ENCODE results near the gene CTRB1. TPM values are rescaled to one million over a fixed set of nuclear protein-coding genes. Genes with fewer than 3 reads are reported as not detected.

The CTRB1 gene
- total RNA-seq, 1 experiment from 2014 or later: not detected

- intact Hi-C loops (cut with micrococcal nuclease; ENCODE audit: unreplicated experiment): loop anchor here (5.0 to 10.0 kb wide), 3 partner anchors 201 to 1977 kb away; partner anchors contain the start of genes TMEM170A and ZNRF1
- Histone ChIP-seq H3K27ac (no peak overlapping the region), H3K27me3 (ENCODE audit: insufficient read depth, low read depth) (no peaks in the 10 kb centered on the region), H3K4me1 (replicated peaks; ENCODE audit: insufficient read depth) (no peaks in the 10 kb centered on the region), H3F3A (ENCODE audit: insufficient read depth, low read depth) (no peaks in the 10 kb centered on the region), H3K9me3 (ENCODE audit: insufficient read depth, low read depth) (no peaks in the 10 kb centered on the region), H3K9me2 (ENCODE audit: insufficient read depth) (no peaks in the 10 kb centered on the region), H4K20me1 (ENCODE audit: insufficient read depth) (no peaks in the 10 kb centered on the region), H3K79me2 (ENCODE audit: low read depth) (no peaks in the 10 kb centered on the region), H3K4me3 (no peak overlapping the region), H3K36me3 (ENCODE audit: low read depth) (no peaks in the 10 kb centered on the region), H2AFZ (no peak overlapping the region), H3K4me2 (no peak overlapping the region)
- DNase-seq: no peak
- ChIA-PET CTCF (interaction anchor here (0.5 to 1.3 kb wide), 3 partner anchors 169 to 499 kb away, joined by 3 read pairs; no protein-coding TSS in a partner anchor), POLR2A (ENCODE audit: unreplicated experiment) (no interaction called here)
- TF ChIP-seq, protein P1, sequence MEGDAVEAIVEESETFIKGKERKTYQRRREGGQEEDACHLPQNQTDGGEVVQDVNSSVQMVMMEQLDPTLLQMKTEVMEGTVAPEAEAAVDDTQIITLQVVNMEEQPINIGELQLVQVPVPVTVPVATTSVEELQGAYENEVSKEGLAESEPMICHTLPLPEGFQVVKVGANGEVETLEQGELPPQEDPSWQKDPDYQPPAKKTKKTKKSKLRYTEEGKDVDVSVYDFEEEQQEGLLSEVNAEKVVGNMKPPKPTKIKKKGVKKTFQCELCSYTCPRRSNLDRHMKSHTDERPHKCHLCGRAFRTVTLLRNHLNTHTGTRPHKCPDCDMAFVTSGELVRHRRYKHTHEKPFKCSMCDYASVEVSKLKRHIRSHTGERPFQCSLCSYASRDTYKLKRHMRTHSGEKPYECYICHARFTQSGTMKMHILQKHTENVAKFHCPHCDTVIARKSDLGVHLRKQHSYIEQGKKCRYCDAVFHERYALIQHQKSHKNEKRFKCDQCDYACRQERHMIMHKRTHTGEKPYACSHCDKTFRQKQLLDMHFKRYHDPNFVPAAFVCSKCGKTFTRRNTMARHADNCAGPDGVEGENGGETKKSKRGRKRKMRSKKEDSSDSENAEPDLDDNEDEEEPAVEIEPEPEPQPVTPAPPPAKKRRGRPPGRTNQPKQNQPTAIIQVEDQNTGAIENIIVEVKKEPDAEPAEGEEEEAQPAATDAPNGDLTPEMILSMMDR (conservative IDR thresholded peaks at IDR 0.05): no peak
- no peak for TF ChIP-seq EZH2 (IDR thresholded peaks at IDR 0.05; ENCODE audit: low read depth)
- no TSS peak for BruUV-seq (replicated peaks)
Observed at GRCh38 chr16:75198135-75198600, 20.6 kb upstream of the CTRB1 start.

DNA sequence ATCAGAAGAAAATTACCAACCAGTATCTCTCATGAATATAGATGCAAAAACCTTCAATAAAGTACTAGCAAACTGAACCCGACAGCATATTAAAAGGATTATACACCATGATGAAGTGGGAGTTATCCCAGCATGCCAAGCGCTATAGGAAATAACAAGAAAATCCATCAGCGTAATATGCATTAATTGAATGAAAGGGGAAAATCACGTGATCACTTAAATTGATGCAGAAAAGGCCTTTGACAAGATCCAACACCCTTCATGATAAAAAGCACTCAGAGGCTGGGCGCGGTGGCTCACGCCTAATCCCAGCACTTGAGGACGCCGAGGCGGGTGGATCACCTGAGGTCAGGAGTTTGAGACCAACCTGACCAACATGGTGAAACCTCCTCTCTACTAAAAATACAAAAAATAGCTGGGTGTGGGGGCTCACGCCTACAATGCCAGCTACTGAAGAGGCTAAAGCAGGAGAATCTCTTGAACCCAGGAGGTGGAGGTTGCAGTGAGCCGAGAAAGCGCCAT, 16.7 kb upstream of the CTRB1 start:
- CTCF ChIA-PET: interaction anchor here (0.7 kb wide), 1 partner anchor 417 kb away, joined by 4 read pairs; no protein-coding TSS in a partner anchor
- DNase-seq: no peak
- TF ChIP-seq EZH2 (IDR thresholded peaks at IDR 0.05; ENCODE audit: low read depth): no peak
- TF ChIP-seq, protein P1 (conservative IDR thresholded peaks at IDR 0.05): no peak
- no TSS peak for BruUV-seq (replicated peaks)
- Histone ChIP-seq H3K27me3 (ENCODE audit: insufficient read depth, low read depth) (no peaks in the 10 kb centered on the region), H3K4me3 (no peak overlapping the region), H2AFZ (no peak overlapping the region), H3F3A (ENCODE audit: insufficient read depth, low read depth) (no peaks in the 10 kb centered on the region), H3K27ac (no peak overlapping the region), H3K4me1 (replicated peaks; ENCODE audit: insufficient read depth) (no peaks in the 10 kb centered on the region), H3K4me2 (no peak overlapping the region), H3K36me3 (ENCODE audit: low read depth) (no peaks in the 10 kb centered on the region), H3K79me2 (ENCODE audit: low read depth) (no peaks in the 10 kb centered on the region), H4K20me1 (ENCODE audit: insufficient read depth) (no peaks in the 10 kb centered on the region), H3K9me2 (ENCODE audit: insufficient read depth) (no peaks in the 10 kb centered on the region), H3K9me3 (ENCODE audit: insufficient read depth, low read depth) (no peaks in the 10 kb centered on the region)
- POLR2A ChIA-PET (ENCODE audit: unreplicated experiment): interaction anchor here (0.6 kb wide), 1 partner anchor 65 kb away, joined by 3 read pairs; no protein-coding TSS in a partner anchor
- intact Hi-C loops (cut with micrococcal nuclease; ENCODE audit: unreplicated experiment): loop anchor here (2.0 kb wide), 1 partner anchor 17 kb away; the partner anchor contains the start of gene CTRB1

- H3K79me2 ChIP-seq (ENCODE audit: low read depth): no peaks in the 10 kb centered on the region
- no peaks in the 10 kb centered on the region for H3K36me3 ChIP-seq (ENCODE audit: low read depth)
- ChIA-PET CTCF (interaction anchor here (0.6 to 0.7 kb wide), 2 partner anchors 31 to 416 kb away, joined by 4 to 7 read pairs; no protein-coding TSS in a partner anchor), POLR2A (ENCODE audit: unreplicated experiment) (no interaction called here)
- no peaks in the 10 kb centered on the region for H3K4me1 ChIP-seq (replicated peaks; ENCODE audit: insufficient read depth)
- intact Hi-C loops (cut with micrococcal nuclease; ENCODE audit: unreplicated experiment): loop anchor here (2.0 kb wide), 1 partner anchor 16 kb away; the partner anchor contains the start of gene CTRB1
- no peak overlapping the region for H3K27ac ChIP-seq
- H3K9me2 ChIP-seq (ENCODE audit: insufficient read depth): no peaks in the 10 kb centered on the region
- no peaks in the 10 kb centered on the region for H3K9me3 ChIP-seq (ENCODE audit: insufficient read depth, low read depth)
- no peak for DNase-seq
- H3K4me3 ChIP-seq: no peak overlapping the region
- H2AFZ ChIP-seq: no peak overlapping the region
- no peaks in the 10 kb centered on the region for H3K27me3 ChIP-seq (ENCODE audit: insufficient read depth, low read depth)
- H3K4me2 ChIP-seq: no peak overlapping the region
- no peaks in the 10 kb centered on the region for H3F3A ChIP-seq (ENCODE audit: insufficient read depth, low read depth)
- BruUV-seq (replicated peaks): no TSS peak
- no peak for TF ChIP-seq EZH2 (IDR thresholded peaks at IDR 0.05; ENCODE audit: low read depth)
- TF ChIP-seq, protein P1 (conservative IDR thresholded peaks at IDR 0.05): no peak
- H4K20me1 ChIP-seq (ENCODE audit: insufficient read depth): no peaks in the 10 kb centered on the region
Observed at GRCh38 chr16:75203096-75203495, 15.7 kb upstream of the CTRB1 start.
